Kidney (tissue), 14 donors: ENCODE measurements around the gene ATP2B1. TPM values are rescaled to one million over a fixed set of nuclear protein-coding genes. Genes with fewer than 3 reads are reported as not detected.

Source experiments
- DNase-seq, 5 donors: peaks; one replicate each; pipeline ENCODE4 v3.0.0-alpha.2; 2013 to 2020
- FAIRE-seq: peaks from 2 replicates; lab custom pipeline; 2012; peaks lifted over from hg19 to GRCh38; lab: Jason Lieb, UNC
- H3K27ac ChIP-seq, 2 donors: one replicate each; pipeline ENCODE4 v1.7.0; 2013; ENCODE audit warnings: low read depth in 2 of 2, low read length in 2 of 2, inconsistent platforms in 1 of 2
- H3K27me3 ChIP-seq: one replicate; pipeline ENCODE4 v1.7.1; 2013; ENCODE audit warnings: low read length, inconsistent platforms; ENCODE audit not compliant: control insufficient read depth, insufficient read depth
- H3K36me3 ChIP-seq, 3 donors: one replicate each; pipeline versions ENCODE4 v1.7.0 to v1.7.1; 2013; ENCODE audit warnings: low read length in 3 of 3, control low read depth in 1 of 3, inconsistent platforms in 1 of 3; ENCODE audit not compliant: insufficient read depth in 3 of 3, control insufficient read depth in 2 of 3
- H3K4me1 ChIP-seq, 3 donors: one replicate each; pipeline versions ENCODE4 v1.7.0 to v1.7.1; 2013; ENCODE audit warnings: low read length in 3 of 3, inconsistent platforms in 1 of 3, low read depth in 1 of 3; ENCODE audit not compliant: control insufficient read depth in 2 of 3, insufficient read depth in 2 of 3
- H3K4me3 ChIP-seq, 3 donors: one replicate each; pipeline versions ENCODE4 v1.7.0 to v1.8.1; 2013; ENCODE audit warnings: low read length in 3 of 3, control low read depth in 1 of 3, inconsistent platforms in 1 of 3
- H3K9ac ChIP-seq, 3 donors: one replicate each; pipeline versions ENCODE4 v1.7.0 to v1.7.1; 2013; ENCODE audit warnings: low read length in 3 of 3, control low read depth in 1 of 3, inconsistent platforms in 1 of 3
- H3K9me3 ChIP-seq, 3 donors: one replicate each; pipeline versions ENCODE4 v1.7.0 to v1.7.1; 2013; ENCODE audit warnings: low read length in 3 of 3, control low read depth in 1 of 3, inconsistent platforms in 1 of 3; ENCODE audit not compliant: control insufficient read depth in 2 of 3, insufficient read depth in 1 of 3
- intact Hi-C: fragments of 100-400 bp; cut with DNase I; formaldehyde crosslinking; loops from one replicate; pipeline ENCODE4 v1.11.1; 2022
- polyA plus RNA-seq: library from polyadenylated mRNA; stranded (reverse); fragments of 350-450 nt; fragmentation: Illumina TruSeq; extraction: RNeasy Lipid Tissue Mini Kit (QIAGEN cat#74804); gene quantifications from one replicate; pipeline ENCODE4 v1.2.3, GENCODE V29; 2014; ENCODE audit warnings: low read depth, low replicate concordance; ENCODE audit not compliant: insufficient read depth
- total RNA-seq: library from RNA; stranded (reverse); fragmentation: NEBNext Ultra II Directional; extraction: Animal tissue kit (Norgen Biotek cat#: 25700); gene quantifications from one replicate; pipeline ENCODE4 v1.2.1, GENCODE V29; 2021
- TF ChIP-seq, protein P1 (sequence below): IDR thresholded peaks from 3 replicates; pipeline ENCODE4 v1.5.1; 2012; ENCODE audit warnings: mild to moderate bottlenecking, moderate library complexity, borderline replicate concordance; ENCODE audit not compliant: insufficient read depth; ENCODE audit errors: extremely low read depth
- donor health status: control.
- donor health status: control.
- donor health status: control.
- donor health status: control.
- donor health status: control.
- donor health status: DM: yes; HTN: yes; CAD: no.
- donor health status: Normal renal cell carcinoma (clear cell type).

Gene ATP2B1
- total and polyA plus RNA-seq, 2 donors from 2014 or later: 6.3 to 53.4 TPM

DNA sequence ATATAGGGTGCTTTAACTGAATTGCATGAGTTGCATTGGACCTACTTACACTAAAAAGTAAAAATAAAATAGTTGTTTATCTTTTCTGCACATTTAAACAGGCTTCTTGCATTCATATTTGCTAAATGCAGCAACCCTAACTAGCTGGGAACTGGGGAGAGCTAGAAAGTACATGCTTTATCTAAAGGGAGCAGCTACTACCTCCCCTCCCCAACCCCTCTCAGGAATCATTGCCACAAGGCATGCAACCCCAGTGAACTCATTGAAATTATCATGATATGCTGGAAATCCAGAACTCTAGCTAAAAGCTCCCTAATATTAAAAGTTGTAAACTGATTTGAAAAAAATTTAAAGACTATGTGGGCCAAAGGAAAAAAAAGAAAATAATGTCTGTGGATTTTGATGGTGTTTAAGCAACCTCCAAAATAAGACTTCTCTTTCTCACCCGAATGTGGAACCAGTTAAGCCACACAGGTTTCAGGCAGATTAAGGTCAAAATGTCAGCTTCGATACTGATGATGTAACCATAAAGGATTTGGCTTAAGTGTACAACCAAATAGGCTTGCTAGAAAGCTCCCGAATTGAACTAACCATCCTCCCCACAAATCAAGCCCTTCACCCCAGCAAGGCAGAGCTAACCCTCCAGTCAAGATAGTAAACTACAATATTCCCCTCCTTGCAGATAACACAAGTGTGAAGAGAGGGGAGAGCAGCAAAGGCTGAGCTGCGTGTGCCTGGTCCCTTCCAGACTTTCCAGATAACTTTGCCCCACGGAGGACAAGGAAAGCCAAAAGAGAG, 169.0 kb downstream of the ATP2B1 start:
- Histone ChIP-seq H3K4me3 (no peak overlapping the region), H3K9me3 (no peaks in the 10 kb centered on the region), H3K27me3 (no peaks in the 10 kb centered on the region), H3K9ac (no peak overlapping the region), H3K27ac (no peak overlapping the region), H3K36me3 (no peaks in the 10 kb centered on the region), H3K4me1 (peaks cover 0 to 15% (median 2%) of the 10 kb centered on the region in 3 donors)
- no peak for FAIRE-seq
- TF ChIP-seq, protein P1, sequence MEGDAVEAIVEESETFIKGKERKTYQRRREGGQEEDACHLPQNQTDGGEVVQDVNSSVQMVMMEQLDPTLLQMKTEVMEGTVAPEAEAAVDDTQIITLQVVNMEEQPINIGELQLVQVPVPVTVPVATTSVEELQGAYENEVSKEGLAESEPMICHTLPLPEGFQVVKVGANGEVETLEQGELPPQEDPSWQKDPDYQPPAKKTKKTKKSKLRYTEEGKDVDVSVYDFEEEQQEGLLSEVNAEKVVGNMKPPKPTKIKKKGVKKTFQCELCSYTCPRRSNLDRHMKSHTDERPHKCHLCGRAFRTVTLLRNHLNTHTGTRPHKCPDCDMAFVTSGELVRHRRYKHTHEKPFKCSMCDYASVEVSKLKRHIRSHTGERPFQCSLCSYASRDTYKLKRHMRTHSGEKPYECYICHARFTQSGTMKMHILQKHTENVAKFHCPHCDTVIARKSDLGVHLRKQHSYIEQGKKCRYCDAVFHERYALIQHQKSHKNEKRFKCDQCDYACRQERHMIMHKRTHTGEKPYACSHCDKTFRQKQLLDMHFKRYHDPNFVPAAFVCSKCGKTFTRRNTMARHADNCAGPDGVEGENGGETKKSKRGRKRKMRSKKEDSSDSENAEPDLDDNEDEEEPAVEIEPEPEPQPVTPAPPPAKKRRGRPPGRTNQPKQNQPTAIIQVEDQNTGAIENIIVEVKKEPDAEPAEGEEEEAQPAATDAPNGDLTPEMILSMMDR: no peak
- DNase-seq: no peak
- intact Hi-C loops: loop anchor here (10.0 kb wide), 2 partner anchors 65 to 565 kb away; no protein-coding TSS in a partner anchor

DNA sequence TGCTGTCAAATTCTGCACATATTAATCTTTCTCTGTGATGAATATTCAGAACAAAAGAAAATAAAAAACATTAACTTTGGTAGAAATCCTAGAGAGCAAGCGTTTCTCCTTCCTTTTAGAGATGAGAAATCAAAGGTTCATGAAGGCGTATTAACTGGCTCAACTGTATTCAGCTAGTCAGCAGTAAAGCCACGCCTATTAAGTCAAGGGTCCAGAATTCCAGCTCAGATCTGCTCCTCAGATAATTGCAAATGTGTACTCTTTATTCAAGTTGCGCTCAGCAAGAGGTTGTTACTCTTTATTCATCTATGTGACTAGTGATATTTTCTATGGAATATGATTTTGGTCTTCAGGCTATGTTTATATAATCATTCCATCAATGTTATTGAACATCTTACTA, 169.7 kb downstream of the ATP2B1 start:
- Histone ChIP-seq H3K9me3 (no peaks in the 10 kb centered on the region), H3K4me1 (peaks cover 0 to 10% (median 0%) of the 10 kb centered on the region in 3 donors), H3K4me3 (no peak overlapping the region), H3K27ac (no peak overlapping the region), H3K9ac (no peak overlapping the region), H3K36me3 (no peaks in the 10 kb centered on the region), H3K27me3 (no peaks in the 10 kb centered on the region)
- DNase-seq (no peak), FAIRE-seq (no peak)
- TF ChIP-seq, protein P1: no peak
- intact Hi-C loops: loop anchor here (10.0 kb wide), 1 partner anchor 64 kb away; no protein-coding TSS in a partner anchor

Other genes starting within 250 kb of the ATP2B1 start
- 14.4 TPM for gene GALNT4, start 184.0 kb downstream of the ATP2B1 start, total RNA-seq
- 2.6 TPM for gene GALNT4, start 184.0 kb downstream of the ATP2B1 start, polyA plus RNA-seq
- gene POC1B, start 182.8 kb downstream of the ATP2B1 start, total RNA-seq: 16.7 TPM
- gene POC1B, start 182.8 kb downstream of the ATP2B1 start, polyA plus RNA-seq: 11.7 TPM